ENCODE data around the gene TTC34. TPM values are rescaled to one million over a fixed set of nuclear protein-coding genes. Genes with fewer than 3 reads are reported as not detected.
A peak's percentile ranks its signal among the peaks of the same experiment; 100 is the strongest.

TTC34 gene
- total and polyA plus RNA-seq, 3 donors from 2014 or later = 3.0 to 5.2 (median 4.1) TPM

- intact Hi-C loops (cut with DNase I; ENCODE audit: low total_unique reads) = no loop called here
- peak; percentile 69 for DNase-seq
- H3K27ac ChIP-seq = no peak overlapping the region
- H3K27me3 ChIP-seq = no peaks in the 10 kb centered on the region
- 48 to 65% methylated on average over 4 to 13 of the region's 13 CpGs for WGBS, 2 donors
- no peaks in the 10 kb centered on the region for H3K36me3 ChIP-seq (ENCODE audit: low read depth, missing control alignments)
- TF ChIP-seq CTCF (IDR thresholded peaks at IDR 0.05) (no peak), POLR2A (IDR thresholded peaks at IDR 0.05) (no peak)
- H3K9me3 ChIP-seq = no peaks in the 10 kb centered on the region
- no peak overlapping the region for H3K4me3 ChIP-seq
- H3K4me1 ChIP-seq = peaks cover 11% of the 10 kb centered on the region
These were observed 193.8 kb downstream of the TTC34 start for GRCh38 chr1:2607641-2608091.

- Histone ChIP-seq H3K4me1 (peaks cover 11% of the 10 kb centered on the region), H3K9me3 (no peaks in the 10 kb centered on the region), H3K27me3 (no peaks in the 10 kb centered on the region), H3K36me3 (ENCODE audit: low read depth, missing control alignments) (no peaks in the 10 kb centered on the region), H3K4me3 (no peak overlapping the region), H3K27ac (no peak overlapping the region)
- intact Hi-C loops (cut with DNase I; ENCODE audit: low total_unique reads) = no loop called here
- WGBS, 2 donors = 67 to 75% methylated on average over 26 to 36 of the region's 36 CpGs
- TF ChIP-seq CTCF (IDR thresholded peaks at IDR 0.05) (no peak), POLR2A (IDR thresholded peaks at IDR 0.05) (no peak)
- no peak for DNase-seq
These were observed 194.4 kb downstream of the TTC34 start for GRCh38 chr1:2606881-2607621.

- Histone ChIP-seq H3K4me3 (no peak overlapping the region), H3K4me1 (peaks cover 11% of the 10 kb centered on the region), H3K27ac (no peak overlapping the region), H3K9me3 (no peaks in the 10 kb centered on the region), H3K27me3 (no peaks in the 10 kb centered on the region), H3K36me3 (ENCODE audit: low read depth, missing control alignments) (no peaks in the 10 kb centered on the region)
- TF ChIP-seq CTCF (IDR thresholded peaks at IDR 0.05) (no peak), POLR2A (IDR thresholded peaks at IDR 0.05) (no peak)
- intact Hi-C loops (cut with DNase I; ENCODE audit: low total_unique reads) = no loop called here
- 85 to 98% methylated on average over 12 to 14 of the region's 15 CpGs for WGBS, 2 donors
- no peak for DNase-seq
These were observed 195.1 kb downstream of the TTC34 start for GRCh38 chr1:2606396-2606880.

- Histone ChIP-seq H3K4me3 (no peak overlapping the region), H3K27me3 (no peaks in the 10 kb centered on the region), H3K4me1 (peaks cover 8% of the 10 kb centered on the region), H3K36me3 (ENCODE audit: low read depth, missing control alignments) (no peaks in the 10 kb centered on the region), H3K9me3 (no peaks in the 10 kb centered on the region), H3K27ac (no peak overlapping the region)
- WGBS, 2 donors = 86 to 88% methylated on average over 22 to 47 of the region's 48 CpGs
- TF ChIP-seq POLR2A (IDR thresholded peaks at IDR 0.05) = no peak
- TF ChIP-seq CTCF (IDR thresholded peaks at IDR 0.05) = no peak
- intact Hi-C loops (cut with DNase I; ENCODE audit: low total_unique reads) = no loop called here
- peak; percentile 9 for DNase-seq
These were observed 195.7 kb downstream of the TTC34 start for GRCh38 chr1:2605509-2606395.
